ENCODE measurements around the gene MAML3. TPM values are rescaled to one million over a fixed set of nuclear protein-coding genes. Genes with fewer than 3 reads are reported as not detected.

The MAML3 gene
- total RNA-seq, 1 donor from 2014 or later: 7.9 TPM

- no peak for ATAC-seq
Observed at GRCh38 chr4:139858436-139859205, 295.4 kb downstream of the MAML3 start.

- ATAC-seq: no peak
Observed at GRCh38 chr4:139857977-139858376, 296.0 kb downstream of the MAML3 start.

- ATAC-seq: peak; percentile 83
Observed at GRCh38 chr4:139857021-139857420, 297.0 kb downstream of the MAML3 start.

- ATAC-seq: no peak
Observed at GRCh38 chr4:139854668-139855403, 299.1 kb downstream of the MAML3 start.

- no peak for ATAC-seq
Observed at GRCh38 chr4:139853309-139853708, 300.7 kb downstream of the MAML3 start.

GRCh38 chr4:139852612-139853269 is 301.2 kb downstream of the MAML3 start:
- peak; percentile 75 for ATAC-seq

- no peak for ATAC-seq
Observed at GRCh38 chr4:139851639-139852038, 302.3 kb downstream of the MAML3 start.

- ATAC-seq: peak; percentile 41
Observed at GRCh38 chr4:139851133-139851532, 302.9 kb downstream of the MAML3 start.

GRCh38 chr4:139849219-139849618 is 304.8 kb downstream of the MAML3 start:
- ATAC-seq: peak; percentile 62

GRCh38 chr4:139848028-139848427 is 306.0 kb downstream of the MAML3 start:
- no peak for ATAC-seq

- ATAC-seq: no peak
Observed at GRCh38 chr4:139847602-139848001, 306.4 kb downstream of the MAML3 start.

- ATAC-seq: no peak
Observed at GRCh38 chr4:139846766-139847165, 307.2 kb downstream of the MAML3 start.

- no peak for ATAC-seq
Observed at GRCh38 chr4:139845453-139846093, 308.4 kb downstream of the MAML3 start.

GRCh38 chr4:139844459-139845036 is 309.4 kb downstream of the MAML3 start:
- ATAC-seq: no peak

GRCh38 chr4:139844057-139844456 is 309.9 kb downstream of the MAML3 start:
- no peak for ATAC-seq

- ATAC-seq: no peak
Observed at GRCh38 chr4:139843641-139844040, 310.3 kb downstream of the MAML3 start.

GRCh38 chr4:139841464-139842195 is 312.4 kb downstream of the MAML3 start:
- ATAC-seq: no peak

GRCh38 chr4:139840773-139841172 is 313.2 kb downstream of the MAML3 start:
- ATAC-seq: no peak

- ATAC-seq: no peak
Observed at GRCh38 chr4:139839403-139840031, 314.5 kb downstream of the MAML3 start.

GRCh38 chr4:139838811-139839210 is 315.2 kb downstream of the MAML3 start:
- ATAC-seq: no peak

- no peak for ATAC-seq
Observed at GRCh38 chr4:139834981-139835391, 319.0 kb downstream of the MAML3 start.

All from esophagus mucosa (tissue), 1 donor.